ENCODE results near the gene ZNF563.
A peak's percentile ranks its signal among the peaks of the same experiment; 100 is the strongest.

The ZNF563 gene

DNA sequence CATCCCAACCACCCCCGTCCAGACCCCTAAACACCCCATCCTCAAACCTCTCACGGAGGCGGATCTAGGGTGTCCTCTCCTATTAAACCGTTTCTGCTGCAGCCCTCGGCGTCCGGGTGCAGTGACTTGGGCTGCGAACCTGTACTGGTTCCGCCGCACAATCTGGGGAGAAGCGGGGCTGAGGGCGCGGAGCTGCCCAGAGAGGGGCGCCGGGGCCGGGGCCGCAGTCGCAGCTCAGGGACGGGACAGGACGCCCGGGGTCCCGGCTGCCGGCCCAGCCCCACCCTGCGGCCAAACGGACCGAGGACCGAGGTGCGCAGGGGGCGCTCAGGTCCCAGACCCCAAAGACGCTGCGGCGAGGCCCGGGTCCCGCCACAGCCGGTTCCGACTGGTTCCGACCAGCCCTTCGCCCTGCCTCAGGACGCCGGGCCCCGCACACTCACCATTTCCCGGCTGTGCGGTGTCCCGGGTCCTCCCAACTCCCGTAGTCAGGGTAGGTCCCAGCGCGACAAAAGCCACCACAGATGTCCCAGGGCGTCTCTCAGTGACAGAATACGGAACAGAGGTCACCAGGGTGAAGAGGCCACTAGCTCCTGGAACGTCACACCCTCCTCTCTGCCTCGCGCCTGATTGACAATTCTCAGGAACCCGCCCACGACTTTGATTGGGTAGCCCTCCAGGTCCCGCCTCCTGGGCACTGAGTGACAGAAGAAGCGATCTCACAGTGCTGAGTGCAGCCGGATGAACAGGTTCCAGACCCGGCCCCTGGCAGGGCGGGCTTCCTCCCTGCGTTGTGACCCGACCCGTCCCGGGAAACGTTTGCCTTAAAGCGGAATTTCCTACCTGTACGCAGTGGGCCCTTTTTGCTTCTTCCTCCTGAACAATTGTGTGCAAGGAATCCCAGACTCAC is 38.9 kb downstream of the ZNF563 start, which contains the start of gene ZNF44:
Gene ZNF44, minus strand, starts transcription at position 635 of the 910 bp plus-strand sequence. Its CDS starts 189 bp downstream, at position 446.
- peak; percentile 94 to 97 (median 96) for DNase-seq (ENCODE audit: low read depth in 3 of 3)

DNA sequence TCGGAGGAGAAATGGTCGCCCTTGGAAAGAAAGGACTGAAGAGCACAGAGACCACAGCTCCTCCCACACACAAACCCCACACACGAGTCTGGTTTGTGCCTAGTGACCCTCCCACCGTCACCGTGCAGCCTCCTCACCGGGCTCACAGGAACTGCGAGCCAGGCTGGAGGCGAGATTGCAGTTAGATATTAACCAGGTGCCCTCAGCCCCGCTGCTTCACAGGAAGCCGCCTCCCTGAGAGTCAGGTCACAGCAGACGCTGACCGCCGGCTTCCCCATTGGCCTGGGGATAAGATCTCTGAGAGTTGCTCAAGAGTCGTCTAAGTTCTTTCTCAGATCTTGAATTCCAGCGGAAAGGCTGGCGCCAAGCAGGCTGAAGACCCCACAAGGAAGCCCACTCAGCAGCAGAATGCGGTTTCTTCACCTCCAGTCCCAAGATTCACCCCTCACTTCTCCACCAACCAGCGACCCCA is 39.6 kb downstream of the ZNF563 start:
- DNase-seq (ENCODE audit: low read depth in 3 of 3) = peak in 2 of 3 experiments; percentile 15 to 56

DNA sequence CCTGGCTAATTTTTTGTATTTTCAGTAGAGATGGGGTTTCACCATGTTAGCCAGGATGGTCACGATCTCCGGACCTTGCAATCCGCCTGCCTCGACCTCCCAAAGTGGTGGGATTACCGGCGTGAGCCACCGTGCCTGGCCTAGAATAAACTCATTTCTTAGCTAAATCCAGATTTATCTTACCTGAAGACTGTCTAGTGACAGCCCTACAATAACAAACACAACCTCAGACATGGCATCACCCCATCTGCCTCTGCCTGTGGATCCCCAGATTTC is 43.7 kb downstream of the ZNF563 start:
- DNase-seq (ENCODE audit: low read depth in 3 of 3) = no peak

DNA sequence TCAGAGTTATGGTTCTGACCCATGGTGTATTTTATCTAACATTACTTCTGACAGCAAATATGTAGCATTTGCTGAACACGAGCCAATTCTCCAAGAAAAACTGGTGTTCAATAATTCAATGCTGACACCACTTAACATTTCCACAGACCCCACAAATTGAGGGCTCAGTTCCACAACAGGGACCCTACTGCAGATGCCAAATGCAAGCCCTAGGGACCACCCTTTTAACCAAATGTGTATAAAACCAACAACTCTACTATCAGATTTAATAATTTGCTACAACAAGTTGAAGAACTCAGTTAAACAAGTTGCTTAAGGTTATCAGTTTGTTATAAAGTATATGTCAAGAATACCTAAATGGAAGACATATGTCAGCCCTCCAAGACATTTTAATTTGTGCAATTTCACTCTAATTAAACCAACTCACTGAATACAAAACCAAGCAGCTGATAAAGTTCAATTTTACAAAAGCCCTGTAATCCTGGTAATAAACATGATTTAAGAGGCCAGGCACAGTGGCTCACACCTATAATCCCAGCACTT is 45.4 kb downstream of the ZNF563 start:
- no peak for DNase-seq (ENCODE audit: low read depth in 3 of 3)

DNA sequence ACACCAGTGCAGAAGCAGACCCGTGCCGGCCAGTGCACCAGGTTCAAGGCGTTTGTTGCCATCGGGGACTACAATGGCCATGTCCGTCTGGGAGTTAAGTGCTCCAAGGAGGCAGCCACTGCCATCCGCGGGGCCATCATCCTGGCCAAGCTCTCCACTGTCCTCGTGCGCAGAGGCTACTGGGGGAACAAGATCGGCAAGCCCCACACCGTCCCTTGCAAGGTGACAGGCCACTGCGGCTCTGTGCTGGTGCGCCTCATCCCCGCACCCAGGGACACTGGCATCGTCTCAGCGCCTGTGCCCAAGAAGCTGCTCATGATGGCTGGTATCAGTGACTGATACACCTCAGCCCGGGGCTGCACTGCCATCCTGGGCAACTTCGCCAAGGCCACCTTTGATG is 48.8 kb downstream of the ZNF563 start:
- no peak for DNase-seq (ENCODE audit: low read depth in 3 of 3)

DNA sequence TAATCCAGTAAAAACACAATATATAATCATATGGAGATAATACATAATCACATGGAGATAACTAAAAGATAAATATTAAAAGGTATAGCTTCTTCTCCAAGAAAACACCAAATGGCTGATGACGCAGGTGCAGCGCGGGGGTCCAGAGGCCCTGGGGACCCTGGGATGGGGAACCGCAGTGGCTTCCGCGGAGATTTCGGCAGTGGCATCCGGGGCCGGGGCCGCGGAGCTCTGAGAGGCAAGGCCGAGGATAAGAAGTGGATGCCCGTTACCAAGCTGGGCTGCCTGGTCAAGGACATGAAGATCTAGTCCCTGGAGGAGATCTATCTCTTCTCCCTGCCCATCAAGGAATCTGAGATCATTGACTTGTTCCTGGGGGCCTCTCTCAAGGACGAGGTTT is 49.2 kb downstream of the ZNF563 start:
- DNase-seq (ENCODE audit: low read depth in 3 of 3) = no peak

DNA sequence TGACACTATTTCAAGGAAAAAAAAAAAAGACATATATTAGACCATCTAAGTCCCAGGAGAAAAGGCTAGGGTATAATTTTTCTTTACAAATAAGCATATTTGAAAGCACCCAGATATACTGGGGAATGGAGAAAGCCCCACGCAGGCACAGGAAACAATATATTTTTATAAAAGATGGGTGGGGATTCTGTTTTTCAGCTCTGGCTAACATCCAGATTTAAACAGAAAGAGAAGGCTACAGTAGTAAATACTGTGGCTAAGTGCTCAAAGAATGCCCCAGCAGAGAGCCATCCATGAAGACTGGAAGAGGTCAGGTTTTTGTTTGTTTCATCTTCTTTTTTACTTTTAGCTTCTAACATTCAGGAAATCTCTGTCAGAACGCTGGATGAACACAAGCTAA is 54.7 kb downstream of the ZNF563 start:
- no peak for DNase-seq (ENCODE audit: low read depth in 3 of 3)

DNA sequence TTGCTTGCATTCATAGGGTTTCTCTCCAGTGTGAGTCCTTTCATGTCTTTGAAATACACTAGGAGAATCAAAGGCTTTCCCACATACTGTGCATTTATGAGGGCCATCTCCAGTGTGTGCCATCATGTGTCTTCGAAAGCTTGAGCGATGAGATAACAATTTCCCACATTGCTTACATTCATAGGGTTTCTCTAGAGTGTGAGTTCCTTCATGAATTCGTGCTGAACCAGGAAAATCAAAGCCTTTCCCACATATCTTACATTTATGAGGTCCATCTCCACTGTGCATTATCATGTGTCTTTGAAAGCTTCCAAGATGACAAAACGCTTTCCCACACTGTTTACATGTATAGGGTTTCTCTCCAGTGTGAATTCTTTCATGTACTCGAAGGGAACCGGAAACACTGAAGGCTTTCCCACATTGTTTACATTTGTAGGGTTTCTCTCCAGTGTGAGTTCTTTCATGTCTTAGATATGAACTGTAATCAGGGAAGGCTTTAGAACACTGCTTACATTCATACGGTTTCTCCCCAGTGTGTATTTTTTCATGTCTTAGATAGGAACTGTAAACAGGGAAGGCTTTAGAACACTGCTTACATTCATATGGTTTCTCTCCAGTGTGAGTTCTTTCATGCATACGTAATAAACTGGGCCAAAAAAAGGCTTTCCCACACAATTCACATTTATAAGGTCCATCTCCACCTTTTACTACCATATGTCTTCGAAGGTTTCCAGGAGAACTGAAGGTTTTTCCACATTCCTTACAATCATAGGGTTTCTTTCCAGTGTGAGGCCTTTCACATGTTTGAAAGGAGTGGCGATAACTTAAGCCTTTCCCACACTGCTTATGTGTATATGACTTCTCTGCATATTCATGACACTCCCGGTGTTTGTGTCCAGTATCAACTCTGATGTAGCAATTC is 60.2 kb downstream of the ZNF563 start:
- no peak for DNase-seq (ENCODE audit: low read depth in 3 of 3)

DNA sequence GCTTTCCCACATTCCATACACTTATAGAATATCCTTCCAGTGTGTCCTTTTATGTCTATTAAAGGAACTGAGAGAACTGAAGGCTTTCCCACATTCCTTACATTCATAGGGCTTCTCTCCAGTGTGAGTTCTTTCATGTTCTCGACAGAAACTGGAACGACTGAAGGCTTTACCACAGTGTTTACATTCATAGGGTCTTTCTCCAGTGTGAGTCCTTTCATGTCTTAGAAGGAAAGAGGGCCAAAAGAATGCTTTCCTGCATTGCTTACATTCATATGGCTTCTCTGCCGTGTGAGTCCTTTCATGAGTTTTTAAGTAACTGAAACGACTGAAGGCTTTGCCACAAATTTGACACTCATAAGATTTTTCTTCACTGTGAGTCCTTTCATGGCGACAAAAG is 61.0 kb downstream of the ZNF563 start:
- DNase-seq (ENCODE audit: low read depth in 3 of 3) = no peak

DNA sequence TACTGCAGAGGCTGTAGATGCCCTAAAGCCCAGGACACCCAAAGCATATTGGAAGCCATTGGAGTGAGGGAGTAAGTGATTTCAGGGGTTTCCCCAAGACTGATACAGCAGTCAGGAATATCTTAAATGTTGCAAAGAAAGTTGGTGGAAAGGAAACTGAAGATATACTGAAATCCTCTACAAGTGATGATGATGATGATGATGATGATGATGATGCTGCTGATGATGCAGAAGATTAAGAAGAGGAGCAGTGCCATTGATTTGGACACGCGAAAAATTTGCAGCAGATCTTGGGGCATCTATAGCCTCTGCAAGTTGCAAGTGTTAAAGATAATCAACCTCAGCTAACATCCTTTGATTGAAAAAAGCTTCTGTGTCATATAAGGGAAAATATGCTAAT is 62.6 kb downstream of the ZNF563 start:
- DNase-seq (ENCODE audit: low read depth in 3 of 3) = no peak
